Right renal cortex interstitium (tissue), 3 donors: ENCODE measurements around the gene KLHL17. TPM values are rescaled to one million over a fixed set of nuclear protein-coding genes. Genes with fewer than 3 reads are reported as not detected.
"Not testable (repeated sequence)": the region's sequence is repeated elsewhere in the genome, so short reads cannot be mapped to it uniquely, and the experiment has no call there.

Experiments
- DNase-seq, 3 donors: peaks; one replicate each; pipeline ENCODE4 v3.0.0-alpha.2; 2013; ENCODE audit warnings: low read depth in 3 of 3, low spot score in 2 of 3
- polyA plus RNA-seq, 3 donors: library from polyadenylated mRNA; unstranded; fragments of 120-200 nt; gene quantifications; one replicate each; pipeline ENCODE4 v1.2.1, GENCODE V29; 2013; ENCODE audit not compliant: insufficient read length in 3 of 3

The KLHL17 gene
- polyA plus RNA-seq, 3 donors: 6.5 to 8.0 (median 6.5) TPM

DNA sequence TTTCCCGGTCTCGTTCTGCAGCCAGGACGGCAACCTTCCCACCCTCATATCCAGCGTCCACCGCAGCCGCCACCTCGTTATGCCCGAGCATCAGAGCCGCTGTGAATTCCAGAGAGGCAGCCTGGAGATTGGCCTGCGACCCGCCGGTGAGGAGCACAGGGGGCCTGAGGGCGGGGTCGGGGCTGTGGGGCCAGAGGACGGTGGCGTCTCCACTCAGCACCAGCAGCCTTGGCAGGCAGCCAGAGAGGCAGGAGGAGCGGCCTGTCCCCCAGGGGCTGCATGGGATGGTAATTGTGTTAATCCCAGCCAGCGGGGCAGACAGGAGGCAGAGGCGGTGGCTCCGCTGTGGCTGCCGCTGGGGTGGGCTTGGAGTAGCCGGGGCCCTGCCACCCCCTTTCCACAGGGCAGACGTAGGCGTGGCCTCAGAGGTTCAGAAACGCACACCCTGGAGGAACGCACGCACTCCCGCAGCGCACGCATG lies 24.6 kb upstream of the KLHL17 start:
- DNase-seq: no peak

DNA sequence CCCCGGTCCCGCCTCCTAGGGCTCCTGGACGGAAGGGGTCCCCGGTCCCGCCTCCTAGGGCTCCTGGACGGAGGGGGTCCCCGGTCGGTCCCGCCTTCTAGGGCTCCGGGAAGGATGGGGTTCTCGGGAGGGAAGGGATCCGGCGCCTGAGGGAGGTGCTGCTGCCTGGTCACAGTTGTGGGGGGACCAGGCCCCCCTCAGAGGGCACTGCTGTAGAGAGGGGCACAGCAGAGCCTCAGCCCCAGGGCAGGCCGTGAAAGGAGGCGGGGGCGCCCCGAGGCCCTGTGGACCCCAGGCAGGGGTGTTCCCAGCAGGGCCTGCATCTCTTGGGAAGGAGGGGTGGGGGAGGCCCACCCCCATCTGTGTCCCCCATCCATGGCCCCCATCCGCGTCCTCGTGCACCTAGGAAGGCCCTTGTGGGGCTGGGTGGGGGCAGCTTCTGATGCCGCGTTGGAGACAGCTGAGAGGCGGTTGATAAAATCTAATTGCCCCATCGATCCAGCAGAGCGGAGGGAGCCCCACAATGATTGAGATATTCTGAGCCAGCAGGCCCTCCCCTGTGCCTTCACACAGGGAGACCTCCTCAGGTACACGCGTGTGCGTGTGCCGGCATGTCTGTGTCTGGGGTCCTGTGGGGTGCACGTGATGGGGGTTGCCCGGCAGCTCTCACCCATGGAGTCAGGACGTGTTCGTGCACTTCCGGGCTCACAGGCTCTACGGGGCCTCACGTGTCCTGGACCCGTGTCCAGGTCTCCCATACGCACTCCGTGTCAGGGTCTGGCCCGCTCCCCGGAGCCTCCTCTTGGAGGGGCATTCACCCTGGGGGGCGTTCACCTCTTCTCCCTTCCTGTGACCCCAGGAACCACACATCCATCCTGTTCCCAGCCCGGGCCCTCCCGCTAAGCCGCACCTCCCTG lies 23.8 kb upstream of the KLHL17 start:
- DNase-seq: no peak

DNA sequence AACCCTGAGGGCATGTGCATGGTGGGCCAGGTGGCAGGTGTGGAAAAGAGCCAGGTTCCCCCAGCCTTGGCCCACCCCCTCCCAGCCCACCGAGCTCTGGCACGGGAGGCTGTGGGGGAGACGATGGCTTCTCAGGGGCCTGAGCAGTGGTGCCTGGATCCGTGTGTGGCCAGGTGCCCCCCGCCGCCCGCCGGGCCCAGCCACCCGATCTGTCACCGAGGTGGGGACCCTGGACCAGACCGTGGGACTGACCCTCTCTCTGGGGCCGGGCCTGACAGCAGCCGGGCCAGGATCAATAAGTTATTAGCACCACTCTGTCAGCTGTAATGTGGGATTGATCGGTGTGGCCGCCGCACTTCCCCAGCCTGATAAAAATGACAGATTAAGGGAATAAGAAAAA lies 22.9 kb upstream of the KLHL17 start:
- no peak for DNase-seq

DNA sequence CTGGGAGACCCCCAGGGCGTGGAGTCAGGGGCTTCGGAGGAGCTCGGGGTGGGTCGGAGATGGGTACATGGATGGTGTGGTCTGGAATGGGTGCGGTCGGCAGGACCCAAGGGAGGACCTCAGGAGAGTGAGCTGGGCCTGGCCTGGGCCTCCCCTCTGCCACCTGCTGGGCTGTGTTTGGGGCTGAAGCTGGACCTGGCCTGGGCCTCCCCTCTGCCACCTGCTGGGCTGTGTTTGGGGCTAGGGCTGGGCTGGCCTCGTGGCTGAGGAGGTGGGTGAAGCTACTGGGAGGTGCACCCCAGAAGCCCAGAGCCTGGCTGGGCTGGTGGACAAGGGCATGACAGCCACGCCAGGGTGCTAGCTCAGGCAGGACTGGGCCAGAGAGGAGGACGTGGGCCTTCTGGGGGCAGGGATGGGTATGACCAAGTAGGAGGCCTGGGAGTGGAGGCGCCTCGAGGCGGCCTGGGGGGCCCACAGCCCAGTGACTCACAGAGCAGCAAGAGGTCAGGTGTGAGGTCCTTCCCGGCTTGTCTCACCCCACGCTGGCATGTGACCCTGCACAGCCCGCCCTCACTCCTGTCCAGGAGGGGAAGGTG lies 22.2 kb upstream of the KLHL17 start:
- no peak for DNase-seq

DNA sequence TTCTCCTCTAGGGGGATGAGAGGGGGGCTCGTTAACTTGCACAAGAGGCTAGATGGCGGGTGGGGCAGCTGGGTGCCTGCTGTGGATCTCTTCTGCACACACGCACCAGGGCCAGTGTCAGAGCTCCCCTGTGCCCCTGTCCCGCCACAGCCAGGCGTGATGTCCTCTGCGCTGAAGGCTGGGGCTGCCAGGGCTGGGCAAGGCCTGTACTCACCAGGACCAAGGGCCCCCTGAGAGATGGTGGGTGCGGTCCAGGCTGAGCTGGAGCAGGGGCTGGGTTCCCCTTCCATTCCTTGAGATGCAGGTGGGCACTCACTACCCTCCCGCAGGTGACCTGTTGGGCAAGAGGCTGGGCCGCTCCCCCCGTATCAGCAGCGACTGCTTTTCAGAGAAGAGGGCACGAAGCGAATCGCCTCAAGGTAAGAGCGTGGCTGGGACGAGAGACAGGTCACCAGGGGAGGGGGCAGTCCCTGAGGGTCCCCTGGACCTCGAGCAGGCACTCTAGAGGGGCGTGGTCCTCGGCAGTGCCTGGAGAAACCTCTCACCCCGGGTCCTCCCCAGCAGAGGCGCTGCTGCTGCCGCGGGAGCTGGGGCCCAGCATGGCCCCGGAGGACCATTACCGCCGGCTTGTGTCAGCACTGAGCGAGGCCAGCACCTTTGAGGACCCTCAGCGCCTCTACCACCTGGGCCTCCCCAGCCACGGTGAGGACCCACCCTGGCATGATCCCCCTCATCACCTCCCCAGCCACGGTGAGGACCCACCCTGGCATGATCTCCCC lies 21.5 kb upstream of the KLHL17 start:
- DNase-seq: no peak

DNA sequence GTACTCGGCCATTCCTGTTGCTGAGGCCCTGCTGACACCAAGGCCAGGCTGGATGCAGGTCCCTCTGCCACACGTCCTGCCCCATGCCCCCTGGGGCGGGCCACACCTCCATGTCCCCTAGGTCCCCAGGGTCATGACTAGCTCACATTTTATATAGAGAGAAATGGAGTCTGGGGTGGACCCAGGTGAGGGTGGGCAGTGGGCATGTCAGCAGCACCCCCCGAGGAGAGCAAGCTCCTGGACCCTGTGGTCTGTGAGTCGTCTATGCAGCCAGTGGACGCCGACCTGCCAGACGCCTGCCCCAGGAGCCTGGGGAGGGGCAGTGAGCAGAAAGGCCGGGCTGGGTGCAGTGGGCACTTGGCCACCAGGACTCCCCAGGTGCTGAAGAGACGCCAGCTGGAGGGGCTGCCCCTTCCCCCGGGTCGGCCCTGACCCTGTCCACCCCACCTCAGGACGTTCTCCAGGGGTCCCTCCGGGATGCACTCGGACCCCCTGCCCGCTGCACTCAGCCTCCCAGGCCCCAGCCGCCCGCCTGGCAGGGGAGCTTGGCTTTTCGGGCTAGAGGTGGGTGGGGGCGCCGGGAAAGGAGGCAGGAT lies 20.8 kb upstream of the KLHL17 start:
- DNase-seq: no peak

DNA sequence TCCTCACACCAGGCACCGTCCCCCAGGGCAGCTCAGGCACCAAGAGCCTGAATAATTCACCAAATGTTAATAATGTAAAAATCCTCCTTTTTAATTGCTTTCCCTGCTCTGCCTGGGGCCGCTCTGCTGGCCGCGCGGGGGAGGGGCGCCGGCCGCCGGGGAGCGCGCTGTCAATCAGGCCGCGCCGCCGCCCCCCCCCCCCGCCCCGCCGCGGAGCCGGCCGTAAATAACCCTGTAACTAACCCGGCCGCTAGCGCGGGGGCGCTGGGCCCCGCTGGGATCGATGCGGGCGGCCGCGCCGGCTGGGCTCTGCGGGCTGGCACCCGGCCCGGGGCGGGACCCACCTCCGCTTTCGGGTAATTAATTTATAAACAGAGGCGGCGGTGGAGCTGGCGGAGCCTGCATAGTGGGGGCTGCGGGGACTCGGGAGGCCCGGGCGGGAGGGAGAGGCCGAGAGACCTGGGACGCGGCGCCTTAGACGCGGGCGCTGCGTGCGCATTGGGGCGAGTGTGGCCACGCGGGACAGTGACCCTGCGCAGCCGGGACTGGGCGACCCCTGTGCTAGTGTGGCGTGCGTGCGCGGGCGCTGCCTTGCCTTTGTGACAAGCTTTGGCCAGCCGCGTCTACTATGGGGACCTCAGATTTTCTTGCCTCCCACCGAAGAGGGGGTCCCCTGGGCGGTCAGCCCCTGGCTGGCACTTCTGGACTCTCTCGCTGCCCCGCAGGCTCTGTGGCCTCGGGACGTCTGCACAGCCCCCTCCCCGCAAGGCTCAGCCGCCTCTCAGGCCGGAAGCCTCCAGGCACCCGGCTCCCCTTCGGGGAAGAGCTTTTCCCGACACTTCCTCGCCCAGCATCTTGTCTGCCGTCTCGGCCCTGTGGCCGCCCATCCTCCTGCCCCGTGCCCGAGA lies 20.0 kb upstream of the KLHL17 start:
- peak in 2 of 3 donors; percentile 78 to 80 for DNase-seq

DNA sequence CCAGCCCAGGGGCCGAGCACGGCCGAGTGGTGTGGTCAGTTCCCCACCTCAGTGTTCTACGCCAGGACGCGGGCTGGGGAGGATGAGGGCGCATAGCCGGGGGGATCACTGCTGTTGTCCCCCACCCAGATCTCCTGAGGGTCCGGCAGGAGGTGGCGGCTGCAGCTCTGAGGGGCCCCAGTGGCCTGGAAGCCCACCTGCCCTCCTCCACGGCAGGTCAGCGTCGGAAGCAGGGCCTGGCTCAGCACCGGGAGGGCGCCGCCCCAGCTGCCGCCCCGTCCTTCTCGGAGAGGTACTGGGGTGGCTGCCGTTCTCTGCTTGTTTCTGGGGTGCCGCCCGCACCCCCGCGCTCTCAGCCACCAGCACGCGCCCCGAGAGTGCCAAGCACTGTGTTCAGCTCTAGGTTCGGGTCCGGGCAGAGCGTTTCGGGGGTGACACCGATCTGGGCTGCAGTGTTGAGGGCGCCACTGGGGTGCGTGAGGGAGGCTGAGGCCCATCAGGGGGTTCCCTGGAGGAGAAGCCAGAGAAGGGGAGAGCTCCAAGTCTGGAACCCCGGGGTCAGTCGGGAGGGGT lies 19.3 kb upstream of the KLHL17 start:
- no peak for DNase-seq

DNA sequence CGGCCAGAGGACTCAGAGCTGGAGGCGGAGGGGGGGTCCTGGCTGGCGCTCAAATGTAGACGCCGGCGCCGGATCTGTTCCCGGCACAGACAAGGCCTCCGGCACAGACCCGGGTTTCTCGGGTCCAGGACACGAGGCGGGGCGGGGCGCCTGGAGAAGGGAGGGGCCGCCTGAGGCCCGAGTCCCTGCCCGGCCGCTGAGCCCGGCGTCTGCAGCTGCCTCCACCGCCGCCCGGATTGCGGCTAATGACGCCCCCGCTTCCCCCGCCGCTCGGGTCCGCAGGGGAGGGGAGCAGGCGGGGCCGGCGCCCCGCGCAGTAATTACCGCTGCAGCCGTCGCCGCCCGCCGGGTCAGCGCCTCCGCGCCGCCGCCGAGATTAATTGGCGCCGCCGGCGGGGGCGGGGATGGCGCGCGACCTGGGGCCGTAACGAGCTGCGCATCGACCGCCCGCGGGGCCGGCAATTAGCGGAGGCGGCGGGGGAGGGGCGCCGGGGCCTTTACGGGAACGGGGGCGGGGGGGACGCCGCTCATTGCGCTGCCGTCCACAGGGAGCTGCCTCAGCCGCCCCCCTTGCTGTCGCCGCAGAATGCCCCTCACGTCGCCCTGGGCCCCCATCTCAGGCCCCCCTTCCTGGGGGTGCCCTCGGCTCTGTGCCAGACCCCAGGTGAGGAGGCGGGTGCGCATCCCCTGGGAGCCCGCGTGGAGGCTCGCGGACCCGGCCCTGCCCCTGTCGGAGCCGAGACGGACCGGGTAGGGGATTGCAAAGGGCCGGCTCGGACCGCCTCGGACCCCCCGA lies 18.6 kb upstream of the KLHL17 start:
- DNase-seq: no peak

DNA sequence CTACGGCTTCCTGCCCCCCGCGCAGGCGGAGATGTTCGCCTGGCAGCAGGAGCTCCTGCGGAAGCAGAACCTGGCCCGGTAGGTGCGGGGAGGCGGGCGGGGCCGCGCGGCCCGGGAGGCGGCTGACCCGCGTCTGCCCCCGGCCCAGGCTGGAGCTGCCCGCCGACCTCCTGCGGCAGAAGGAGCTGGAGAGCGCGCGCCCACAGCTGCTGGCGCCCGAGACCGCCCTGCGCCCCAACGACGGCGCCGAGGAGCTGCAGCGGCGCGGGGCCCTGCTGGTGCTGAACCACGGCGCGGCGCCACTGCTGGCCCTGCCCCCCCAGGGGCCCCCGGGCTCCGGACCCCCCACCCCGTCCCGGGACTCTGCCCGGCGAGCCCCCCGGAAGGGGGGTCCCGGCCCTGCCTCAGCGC lies 18.0 kb upstream of the KLHL17 start:
- no peak for DNase-seq

DNA sequence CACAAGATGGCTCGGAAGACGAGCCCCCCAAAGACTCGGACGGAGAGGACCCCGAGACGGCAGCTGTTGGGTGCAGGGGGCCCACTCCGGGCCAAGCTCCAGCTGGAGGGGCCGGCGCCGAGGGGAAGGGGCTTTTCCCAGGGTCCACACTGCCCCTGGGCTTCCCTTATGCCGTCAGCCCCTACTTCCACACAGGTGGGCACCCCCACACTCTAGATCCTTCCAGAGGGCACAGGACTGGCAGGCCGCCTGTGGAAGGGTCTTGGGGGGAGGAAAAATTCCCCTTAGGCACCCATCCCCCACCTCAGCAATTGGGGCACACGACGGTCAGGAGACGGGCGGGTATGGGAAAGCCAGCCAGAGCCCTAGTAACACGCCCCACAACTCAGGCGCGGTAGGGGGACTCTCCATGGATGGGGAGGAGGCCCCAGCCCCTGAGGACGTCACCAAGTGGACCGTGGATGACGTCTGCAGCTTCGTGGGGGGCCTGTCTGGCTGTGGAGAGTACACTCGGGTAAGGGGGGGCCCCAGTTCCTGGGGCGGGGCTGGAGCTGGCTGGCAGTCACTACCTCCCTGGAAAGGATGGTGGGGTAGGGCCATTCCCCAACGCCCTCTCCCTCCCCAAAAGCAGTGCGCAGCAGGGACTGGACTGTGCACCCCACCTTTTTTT lies 17.4 kb upstream of the KLHL17 start:
- no peak for DNase-seq

DNA sequence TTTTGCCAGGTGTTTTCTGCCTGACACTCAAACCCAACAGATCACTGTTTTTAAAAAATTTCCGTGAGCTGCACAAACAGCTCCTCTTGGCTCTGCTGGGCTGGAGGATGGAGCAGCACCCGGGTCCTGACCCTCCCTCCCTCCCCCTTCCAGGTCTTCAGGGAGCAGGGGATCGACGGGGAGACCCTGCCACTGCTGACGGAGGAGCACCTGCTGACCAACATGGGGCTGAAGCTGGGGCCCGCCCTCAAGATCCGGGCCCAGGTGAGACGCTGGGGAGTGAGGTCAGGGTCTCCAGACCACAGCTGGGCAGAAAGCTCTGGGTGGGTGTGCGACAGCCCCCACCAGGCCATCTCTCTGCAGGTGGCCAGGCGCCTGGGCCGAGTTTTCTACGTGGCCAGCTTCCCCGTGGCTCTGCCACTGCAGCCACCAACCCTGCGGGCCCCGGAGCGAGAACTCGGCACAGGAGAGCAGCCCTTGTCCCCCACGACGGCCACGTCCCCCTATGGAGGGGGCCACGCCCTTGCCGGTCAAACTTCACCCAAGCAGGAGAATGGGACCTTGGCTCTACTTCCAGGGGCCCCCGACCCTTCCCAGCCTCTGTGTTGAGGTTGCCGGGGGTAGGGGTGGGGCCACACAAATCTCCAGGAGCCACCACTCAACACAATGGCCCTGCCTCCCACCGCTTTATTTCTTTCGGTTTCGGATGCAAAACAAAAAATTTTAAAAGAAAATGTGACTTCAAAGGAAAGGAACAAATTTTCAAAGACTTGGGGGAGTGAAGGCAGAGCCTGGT lies 16.6 kb upstream of the KLHL17 start:
- DNase-seq: no peak

DNA sequence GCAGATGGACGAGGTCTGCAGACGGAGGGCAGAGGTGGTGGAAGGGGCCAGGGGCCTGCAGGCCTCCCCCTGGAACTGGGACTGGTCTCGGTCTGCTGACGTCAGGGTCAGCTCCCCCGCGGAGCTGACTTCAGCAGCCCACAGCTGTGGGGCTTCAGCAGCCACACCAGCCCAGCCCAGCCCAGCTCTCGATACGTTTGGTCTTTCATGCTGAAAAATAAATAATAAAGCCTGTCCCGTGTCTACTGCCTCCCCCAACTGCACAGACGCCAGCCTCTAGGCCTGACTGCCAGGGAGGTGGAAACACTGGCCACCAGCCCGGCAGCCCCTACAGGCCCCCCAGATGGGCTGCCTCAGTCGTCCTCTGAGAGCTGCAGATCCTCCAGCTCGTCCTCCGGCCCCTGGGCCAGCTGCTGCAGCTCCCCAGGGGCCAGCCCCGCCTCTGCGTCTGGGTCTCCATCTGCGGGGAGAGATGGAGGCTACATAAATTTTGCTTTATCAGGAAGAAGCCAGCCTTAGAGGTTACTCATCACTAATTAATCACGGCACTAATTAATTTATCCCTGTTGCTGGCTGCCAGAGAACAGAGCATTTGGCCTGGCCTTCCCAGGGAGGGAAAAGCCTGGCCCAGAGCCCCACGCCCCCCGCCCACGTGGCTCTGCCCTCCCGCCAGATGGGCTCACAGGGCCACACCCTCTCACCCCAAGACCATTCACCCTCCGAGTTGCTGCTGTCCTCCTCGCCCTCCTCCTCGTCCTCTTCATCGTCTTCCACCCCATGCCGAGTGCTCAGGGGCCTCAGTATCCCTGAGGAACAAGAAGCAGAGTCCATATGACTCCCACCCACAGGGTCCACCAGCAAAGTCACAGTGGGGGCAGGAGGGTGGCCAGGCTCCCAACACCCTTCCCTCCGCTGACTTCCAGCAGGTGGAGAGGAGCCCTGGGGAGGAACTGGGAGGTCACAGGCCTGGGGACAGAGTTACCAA lies 15.8 kb upstream of the KLHL17 start:
- DNase-seq: peak in 2 of 3 donors; percentile 83

DNA sequence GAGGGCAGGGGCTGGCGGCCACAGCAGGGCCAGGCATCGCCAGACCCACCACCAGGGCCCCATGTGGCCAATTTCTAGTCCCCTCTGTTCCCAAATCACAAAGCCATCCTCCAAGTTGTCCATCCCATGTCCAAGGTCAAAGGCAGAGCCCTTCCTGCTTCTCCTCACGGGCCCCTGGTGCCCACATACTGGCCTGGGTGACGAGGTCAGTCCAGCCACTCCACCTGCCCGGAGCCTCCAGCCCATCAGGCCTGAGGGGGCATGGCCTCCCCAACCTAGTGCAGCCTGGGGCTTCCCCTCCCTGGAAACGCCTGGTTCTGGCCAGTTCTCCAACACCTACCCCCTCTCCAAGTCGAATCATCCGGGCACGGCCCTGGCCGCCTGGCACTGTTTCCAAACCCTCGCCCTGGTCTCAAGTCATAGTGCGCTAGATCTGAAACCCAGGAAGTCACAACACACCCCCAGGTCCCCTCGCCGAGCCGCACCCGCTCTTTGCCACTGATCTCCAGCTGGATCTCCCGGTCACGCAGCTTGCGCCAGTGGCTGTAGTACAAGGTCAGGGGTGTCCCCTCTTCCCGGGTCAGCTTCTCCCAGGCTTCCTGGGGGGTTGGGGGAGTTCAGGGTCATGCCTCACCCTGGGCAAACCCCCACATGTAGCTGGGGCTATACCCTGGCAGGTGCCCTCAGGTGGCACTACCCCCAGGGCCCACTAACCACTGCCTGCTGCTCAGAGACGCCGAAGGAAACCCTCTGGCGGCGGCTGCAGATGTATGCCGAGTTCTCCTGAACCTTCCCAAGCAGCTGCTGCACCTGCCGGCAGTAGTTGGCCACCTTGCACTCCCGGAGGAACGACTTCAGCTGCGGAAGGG lies 14.5 kb upstream of the KLHL17 start:
- DNase-seq: no peak

DNA sequence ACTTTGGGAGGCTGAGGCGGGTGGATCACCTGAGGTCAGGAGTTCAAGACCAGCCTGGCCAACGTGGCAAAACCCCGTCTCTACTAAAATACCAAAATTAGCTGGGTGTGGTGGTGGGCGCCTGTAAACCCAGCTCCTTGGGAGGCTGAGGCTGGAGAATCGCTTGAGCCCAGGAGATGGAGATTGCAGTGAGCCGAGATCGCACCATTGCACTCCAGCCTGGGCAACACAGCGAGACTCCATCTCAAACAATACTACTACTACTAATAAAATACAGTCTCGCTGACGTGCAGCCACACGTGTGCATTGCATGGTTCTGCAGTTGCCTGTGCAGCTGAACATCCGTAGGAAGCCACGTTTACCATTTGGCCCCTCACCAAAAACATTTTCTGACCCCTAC lies 13.6 kb upstream of the KLHL17 start:
- DNase-seq: not testable (repeated sequence)
